ENCODE measurements around the gene SHANK1.

The SHANK1 gene

DNA sequence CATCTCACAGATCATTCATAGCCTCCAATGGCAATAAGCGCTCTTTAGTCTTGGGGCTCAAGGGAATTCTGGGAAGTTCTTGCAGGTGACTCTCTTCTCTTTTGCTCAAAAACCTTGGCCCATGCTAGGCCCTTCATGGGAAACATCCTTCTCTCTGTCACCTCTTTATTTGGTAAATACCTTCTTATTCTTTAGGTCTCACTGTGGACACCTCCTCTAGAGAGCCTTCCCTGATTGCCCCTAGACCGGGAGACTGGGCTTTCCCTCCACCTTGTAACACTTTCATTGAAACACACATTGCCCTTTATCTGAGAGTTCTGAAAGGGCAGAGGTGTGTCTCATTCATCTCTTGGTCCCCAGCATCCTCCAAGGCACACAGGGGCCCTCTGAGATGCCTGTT is 68.4 kb downstream of the SHANK1 start:
- no peak overlapping the region for H3K4me3 ChIP-seq (ENCODE audit: low read length in 2 of 2)
- DNase-seq (ENCODE audit: low spot score): no peak
- H2BK15ac ChIP-seq (ENCODE audit: low read length): no peak overlapping the region
- no CpG with 5 or more reads among the region's 2 CpGs for WGBS, 2 donors (ENCODE audit: extremely low coverage in 2 of 2, insufficient read length in 2 of 2, insufficient replicate concordance in 1 of 2)
- no peak overlapping the region for H3K23ac ChIP-seq (ENCODE audit: low read depth, low read length, poor library complexity)
- no peak overlapping the region for H2AK5ac ChIP-seq (ENCODE audit: low read depth, low read length)
- H3K9me3 ChIP-seq (replicated peaks in 1 of 2; ENCODE audit: control insufficient read depth in 2 of 2, insufficient read depth in 1 of 2, low read depth in 1 of 2, low read length in 2 of 2): peaks cover 0 to 2% of the 10 kb centered on the region in 2 donors
- H4K91ac ChIP-seq (ENCODE audit: low read depth, low read length, poor library complexity): no peak overlapping the region
- no peak overlapping the region for H2BK5ac ChIP-seq (ENCODE audit: low read length)
- H3K27me3 ChIP-seq (ENCODE audit: control insufficient read depth in 3 of 3, insufficient read depth in 3 of 3, low read depth in 1 of 3, low read length in 3 of 3): peaks cover 0 to 2% (median 0%) of the 10 kb centered on the region in 3 experiments
- no peak overlapping the region for H3K18ac ChIP-seq (ENCODE audit: low read length)
- H4K8ac ChIP-seq (ENCODE audit: low read depth, low read length): no peak overlapping the region
- H3K4me1 ChIP-seq (ENCODE audit: control insufficient read depth in 2 of 2, insufficient read depth in 1 of 2, low read depth in 1 of 2, low read length in 2 of 2): peaks cover 14% of the 10 kb centered on the region in 2 donors
- H3K9ac ChIP-seq (ENCODE audit: low read depth, low read length, poor library complexity): no peak overlapping the region
- H2AFZ ChIP-seq (ENCODE audit: low read length): no peak overlapping the region
- no peak overlapping the region for H2BK12ac ChIP-seq (ENCODE audit: low read length)
- no peak overlapping the region for H3K27ac ChIP-seq (replicated peaks; ENCODE audit: low read length)
- no peak overlapping the region for H3K4me2 ChIP-seq (ENCODE audit: insufficient read depth, low read length, poor library complexity, severe bottlenecking)
- H3K36me3 ChIP-seq (replicated peaks in 1 of 2; ENCODE audit: control insufficient read depth in 2 of 2, insufficient read depth in 2 of 2, low read length in 2 of 2): no peaks in the 10 kb centered on the region
- H2BK120ac ChIP-seq (ENCODE audit: low read depth, low read length): no peak overlapping the region
- no peaks in the 10 kb centered on the region for H3K79me1 ChIP-seq (ENCODE audit: low read depth, low read length)
- H3K4ac ChIP-seq (ENCODE audit: low read length): no peak overlapping the region
- H3K14ac ChIP-seq (ENCODE audit: low read length): no peak overlapping the region

DNA sequence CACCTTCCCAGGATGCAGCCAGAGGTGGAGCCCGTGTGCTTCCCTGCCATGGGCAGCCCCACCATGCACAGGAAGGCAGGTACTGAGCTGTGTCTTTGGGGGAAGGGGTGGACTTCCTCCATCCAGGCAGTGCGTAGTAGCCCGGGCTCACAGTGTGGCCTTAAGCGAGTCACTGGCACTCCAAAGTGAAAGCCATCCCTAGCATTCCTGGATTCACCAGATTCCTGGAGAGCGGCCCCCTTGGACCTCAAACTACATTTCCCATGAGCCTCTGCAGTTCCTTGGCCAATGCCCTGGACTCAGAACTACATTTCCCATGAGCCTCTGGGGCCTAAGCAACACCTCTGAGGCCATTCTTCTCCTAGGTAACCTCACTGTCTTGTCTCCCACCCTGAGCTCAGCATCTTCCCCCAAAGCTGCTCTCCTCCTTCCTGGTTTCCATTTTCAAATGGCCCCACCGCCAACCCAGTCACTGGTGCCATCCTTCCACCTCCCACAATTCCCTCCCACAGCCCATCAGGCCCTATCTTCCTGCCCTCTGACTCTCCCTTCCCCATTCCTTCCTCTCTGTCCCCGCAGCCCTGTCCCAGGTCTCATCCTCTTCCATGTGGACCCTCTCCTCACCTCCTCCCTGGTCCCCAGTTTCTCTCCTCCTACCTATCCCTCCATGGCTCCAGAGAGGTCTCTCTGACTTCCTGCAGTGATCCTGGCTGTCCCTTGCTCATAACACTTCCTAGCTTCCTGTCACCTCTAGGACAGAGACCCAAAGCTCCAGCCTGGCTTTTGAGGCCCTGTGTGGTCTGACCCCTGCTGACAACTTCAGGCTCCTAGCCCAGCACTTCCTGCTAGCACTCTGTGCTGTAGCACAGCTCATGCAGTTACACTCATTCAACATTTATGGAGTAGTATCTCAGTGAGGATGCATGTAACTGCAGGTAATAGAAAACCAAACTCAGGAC is 69.9 kb downstream of the SHANK1 start, which contains the start of gene C19orf81:
Gene C19orf81, plus strand, starts transcription at position 13 of the 959 bp plus-strand sequence. Its CDS starts 0 bp downstream, at position 13.
- Histone ChIP-seq H3K9me3 (replicated peaks in 1 of 2; ENCODE audit: control insufficient read depth in 2 of 2, insufficient read depth in 1 of 2, low read depth in 1 of 2, low read length in 2 of 2) (peaks cover 0 to 2% of the 10 kb centered on the region in 2 donors), H3K4me2 (ENCODE audit: insufficient read depth, low read length, poor library complexity, severe bottlenecking) (no peak within 1 kb of the TSS), H3K27me3 (ENCODE audit: control insufficient read depth in 3 of 3, insufficient read depth in 3 of 3, low read depth in 1 of 3, low read length in 3 of 3) (peaks cover 0 to 10% (median 3%) of the 10 kb centered on the region in 3 experiments), H4K91ac (ENCODE audit: low read depth, low read length, poor library complexity) (no peak within 1 kb of the TSS), H3K27ac (replicated peaks; ENCODE audit: low read length) (no peak within 1 kb of the TSS), H4K8ac (ENCODE audit: low read depth, low read length) (peak within 1 kb of the TSS; percentile 4), H2BK120ac (ENCODE audit: low read depth, low read length) (no peak within 1 kb of the TSS), H3K79me1 (ENCODE audit: low read depth, low read length) (no peaks in the 10 kb centered on the region), H3K36me3 (replicated peaks in 1 of 2; ENCODE audit: control insufficient read depth in 2 of 2, insufficient read depth in 2 of 2, low read length in 2 of 2) (no peaks in the 10 kb centered on the region), H3K23ac (ENCODE audit: low read depth, low read length, poor library complexity) (peak within 1 kb of the TSS; percentile 46), H3K14ac (ENCODE audit: low read length) (peak within 1 kb of the TSS; percentile 92), H3K18ac (ENCODE audit: low read length) (peak within 1 kb of the TSS; percentile 84), H2BK15ac (ENCODE audit: low read length) (peak within 1 kb of the TSS; percentile 71), H2AFZ (ENCODE audit: low read length) (peak within 1 kb of the TSS; percentile 83), H2BK5ac (ENCODE audit: low read length) (no peak within 1 kb of the TSS), H3K4ac (ENCODE audit: low read length) (no peak within 1 kb of the TSS), H2AK5ac (ENCODE audit: low read depth, low read length) (peak within 1 kb of the TSS; percentile 60), H3K4me1 (ENCODE audit: control insufficient read depth in 2 of 2, insufficient read depth in 1 of 2, low read depth in 1 of 2, low read length in 2 of 2) (peaks cover 14% of the 10 kb centered on the region in 2 donors), H3K4me3 (ENCODE audit: low read length in 2 of 2) (no peak within 1 kb of the TSS), H2BK12ac (ENCODE audit: low read length) (peak within 1 kb of the TSS; percentile 88), H3K9ac (ENCODE audit: low read depth, low read length, poor library complexity) (no peak within 1 kb of the TSS)
- DNase-seq (ENCODE audit: low spot score): peak; percentile 70
- no CpG with 5 or more reads among the region's 7 CpGs for WGBS, 2 donors (ENCODE audit: extremely low coverage in 2 of 2, insufficient read length in 2 of 2, insufficient replicate concordance in 1 of 2)

DNA sequence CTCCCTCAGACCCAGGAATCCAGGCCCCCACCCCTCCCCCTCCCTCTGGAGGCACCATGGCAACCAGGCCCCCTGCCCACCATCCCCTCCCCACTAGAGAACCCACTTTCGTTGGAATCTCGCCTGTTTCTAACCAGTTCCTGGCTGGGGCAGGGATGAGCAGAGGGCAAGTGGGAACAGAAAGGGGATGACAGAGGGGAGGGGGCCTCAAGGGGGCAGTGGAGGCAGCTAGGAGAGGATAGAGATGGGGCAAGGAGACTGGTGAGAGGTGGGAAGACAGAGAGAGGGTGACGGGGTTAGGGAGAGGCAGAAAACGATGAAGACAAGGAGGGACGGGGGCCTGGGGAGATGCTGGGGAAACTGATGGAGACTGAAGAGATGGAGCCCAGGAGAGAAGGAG is 70.9 kb downstream of the SHANK1 start:
- Histone ChIP-seq H4K91ac (ENCODE audit: low read depth, low read length, poor library complexity) (no peak overlapping the region), H3K36me3 (replicated peaks in 1 of 2; ENCODE audit: control insufficient read depth in 2 of 2, insufficient read depth in 2 of 2, low read length in 2 of 2) (no peaks in the 10 kb centered on the region), H3K18ac (ENCODE audit: low read length) (peak overlapping the region; percentile 45), H3K4ac (ENCODE audit: low read length) (no peak overlapping the region), H3K4me1 (ENCODE audit: control insufficient read depth in 2 of 2, insufficient read depth in 1 of 2, low read depth in 1 of 2, low read length in 2 of 2) (peaks cover 11 to 12% of the 10 kb centered on the region in 2 donors), H2AK5ac (ENCODE audit: low read depth, low read length) (no peak overlapping the region), H3K9ac (ENCODE audit: low read depth, low read length, poor library complexity) (no peak overlapping the region), H2AFZ (ENCODE audit: low read length) (peak overlapping the region; percentile 83), H3K4me3 (ENCODE audit: low read length in 2 of 2) (no peak overlapping the region), H3K4me2 (ENCODE audit: insufficient read depth, low read length, poor library complexity, severe bottlenecking) (no peak overlapping the region), H2BK15ac (ENCODE audit: low read length) (peak overlapping the region; percentile 9), H3K27me3 (ENCODE audit: control insufficient read depth in 3 of 3, insufficient read depth in 3 of 3, low read depth in 1 of 3, low read length in 3 of 3) (peaks cover 3 to 20% (median 3%) of the 10 kb centered on the region in 3 experiments), H3K79me1 (ENCODE audit: low read depth, low read length) (no peaks in the 10 kb centered on the region), H3K9me3 (replicated peaks in 1 of 2; ENCODE audit: control insufficient read depth in 2 of 2, insufficient read depth in 1 of 2, low read depth in 1 of 2, low read length in 2 of 2) (peaks cover 0 to 4% of the 10 kb centered on the region in 2 donors), H3K23ac (ENCODE audit: low read depth, low read length, poor library complexity) (no peak overlapping the region), H3K27ac (replicated peaks; ENCODE audit: low read length) (no peak overlapping the region), H2BK5ac (ENCODE audit: low read length) (no peak overlapping the region), H2BK120ac (ENCODE audit: low read depth, low read length) (no peak overlapping the region), H4K8ac (ENCODE audit: low read depth, low read length) (no peak overlapping the region), H3K14ac (ENCODE audit: low read length) (peak overlapping the region; percentile 92), H2BK12ac (ENCODE audit: low read length) (peak overlapping the region; percentile 88)
- WGBS, 2 donors (ENCODE audit: extremely low coverage in 2 of 2, insufficient read length in 2 of 2, insufficient replicate concordance in 1 of 2): no CpG with 5 or more reads among the region's 5 CpGs
- DNase-seq (ENCODE audit: low spot score): no peak

Data from neuronal stem cell (in vitro differentiated cells).